ENCODE results near the gene ACACA. TPM values are rescaled to one million over a fixed set of nuclear protein-coding genes. Genes with fewer than 3 reads are reported as not detected.

ACACA gene
- total RNA-seq, 4 donors from 2014 or later = 28.7 to 72.7 (median 42.2) TPM

- TF ChIP-seq CTCF (IDR thresholded peaks at IDR 0.05) = no peak
- no peak for DNase-seq (ENCODE audit: low spot score)
- no peak for ATAC-seq (ENCODE audit: low FRiP score)
These were observed 65.8 kb downstream of the ACACA start for GRCh38 chr17:37340804-37341203.

- DNase-seq (ENCODE audit: low spot score) (no peak), ATAC-seq (ENCODE audit: low FRiP score) (no peak)
- no peak for TF ChIP-seq CTCF (IDR thresholded peaks at IDR 0.05)
These were observed 67.3 kb downstream of the ACACA start for GRCh38 chr17:37339321-37339720.

- DNase-seq (ENCODE audit: low spot score) (no peak), ATAC-seq (ENCODE audit: low FRiP score) (no peak)
- TF ChIP-seq CTCF (IDR thresholded peaks at IDR 0.05) = no peak
These were observed 67.8 kb downstream of the ACACA start for GRCh38 chr17:37338847-37339246.

- no peak for ATAC-seq (ENCODE audit: low FRiP score)
- DNase-seq (ENCODE audit: low spot score) = no peak
- TF ChIP-seq CTCF (IDR thresholded peaks at IDR 0.05) = no peak
These were observed 79.1 kb downstream of the ACACA start for GRCh38 chr17:37327341-37328090.

GRCh38 chr17:37322826-37323561 is 83.6 kb downstream of the ACACA start:
- DNase-seq (ENCODE audit: low spot score) (no peak), ATAC-seq (ENCODE audit: low FRiP score) (no peak)
- no peak for TF ChIP-seq CTCF (IDR thresholded peaks at IDR 0.05)

GRCh38 chr17:37322106-37322505 is 84.5 kb downstream of the ACACA start:
- no peak for DNase-seq (ENCODE audit: low spot score)
- ATAC-seq (ENCODE audit: low FRiP score) = no peak
- no peak for TF ChIP-seq CTCF (IDR thresholded peaks at IDR 0.05)
